KG1 (cell line): ENCODE measurements around the gene STXBP1.
"Not testable (repeated sequence)": the region's sequence is repeated elsewhere in the genome, so short reads cannot be mapped to it uniquely, and the experiment has no call there.

Source experiments
- DNase-seq: peaks from one replicate; lab custom pipeline; 2025; lab: John Stamatoyannopoulos, UW

The STXBP1 gene

DNA sequence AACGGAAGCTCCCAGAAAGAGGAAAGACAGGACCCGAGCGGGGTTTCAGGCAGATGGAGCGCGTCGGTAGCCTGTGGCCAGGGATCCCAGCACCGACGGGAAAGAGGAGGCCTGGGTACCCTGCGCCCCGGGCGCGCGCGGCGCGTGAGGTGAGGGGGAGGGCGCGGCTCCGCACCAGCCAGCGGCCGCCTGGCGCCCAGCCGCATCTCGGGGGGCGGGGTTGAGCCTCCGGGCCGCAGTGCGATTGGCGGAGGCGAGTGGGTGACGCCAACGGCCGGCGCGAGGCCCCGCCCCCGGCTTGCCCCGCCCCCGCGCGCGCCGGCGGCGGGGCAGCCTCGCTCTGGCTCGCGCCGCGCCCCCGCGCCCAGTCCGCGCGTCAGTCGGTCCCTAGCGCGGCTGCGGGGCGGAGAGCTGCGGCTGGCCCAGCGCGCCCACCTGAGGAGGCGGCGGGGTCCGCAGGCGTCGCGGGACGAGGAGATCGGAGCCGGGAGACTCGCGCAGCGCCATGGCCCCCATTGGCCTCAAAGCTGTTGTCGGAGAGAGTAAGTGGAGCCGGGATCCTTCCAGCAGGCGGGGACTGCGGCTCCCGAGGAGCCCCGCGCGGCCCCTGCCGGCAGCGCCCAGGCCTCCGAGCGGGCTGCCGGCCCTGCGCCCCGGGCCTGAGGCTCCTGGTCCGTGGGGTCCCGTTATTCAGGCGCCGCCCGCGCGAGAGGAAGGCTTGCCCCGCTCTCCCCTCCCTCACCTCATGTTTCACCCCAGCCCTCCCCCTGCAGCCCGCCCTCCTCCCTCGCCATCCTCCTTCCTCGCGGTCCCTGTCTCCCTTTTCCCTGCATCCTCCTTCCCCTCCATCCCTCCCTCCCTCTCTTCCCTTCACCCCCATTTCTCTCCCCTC, at the start of gene STXBP1:
STXBP1 (plus strand) TSS at position 379 of the 892 bp plus-strand sequence; CDS start at position 506, 127 bp downstream.
- DNase-seq: no peak

DNA sequence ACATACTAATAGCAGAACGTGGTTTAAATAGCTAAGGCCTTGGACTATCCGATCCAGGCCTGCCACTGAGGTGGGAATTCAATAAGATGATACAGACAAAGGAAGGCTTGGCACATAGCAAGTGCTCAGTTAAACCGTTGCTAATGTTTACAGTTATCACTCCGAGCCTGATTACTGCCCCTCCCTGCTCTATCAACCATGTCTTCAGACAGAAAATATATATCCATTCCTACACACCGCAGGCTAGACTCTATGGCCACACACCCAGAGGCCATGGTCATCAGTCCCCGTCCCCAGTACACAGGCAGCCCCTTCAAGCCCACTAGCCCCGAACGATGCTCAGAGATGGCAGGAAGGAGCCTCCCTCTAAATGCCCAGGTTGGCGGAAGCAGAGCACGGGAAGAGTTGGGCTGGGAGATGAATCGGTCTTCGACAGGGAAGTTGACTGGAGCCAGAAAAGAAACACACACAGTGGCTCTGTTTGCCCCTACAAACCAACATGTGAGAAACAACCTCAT, 49.7 kb upstream of the STXBP1 start:
- no peak for DNase-seq

DNA sequence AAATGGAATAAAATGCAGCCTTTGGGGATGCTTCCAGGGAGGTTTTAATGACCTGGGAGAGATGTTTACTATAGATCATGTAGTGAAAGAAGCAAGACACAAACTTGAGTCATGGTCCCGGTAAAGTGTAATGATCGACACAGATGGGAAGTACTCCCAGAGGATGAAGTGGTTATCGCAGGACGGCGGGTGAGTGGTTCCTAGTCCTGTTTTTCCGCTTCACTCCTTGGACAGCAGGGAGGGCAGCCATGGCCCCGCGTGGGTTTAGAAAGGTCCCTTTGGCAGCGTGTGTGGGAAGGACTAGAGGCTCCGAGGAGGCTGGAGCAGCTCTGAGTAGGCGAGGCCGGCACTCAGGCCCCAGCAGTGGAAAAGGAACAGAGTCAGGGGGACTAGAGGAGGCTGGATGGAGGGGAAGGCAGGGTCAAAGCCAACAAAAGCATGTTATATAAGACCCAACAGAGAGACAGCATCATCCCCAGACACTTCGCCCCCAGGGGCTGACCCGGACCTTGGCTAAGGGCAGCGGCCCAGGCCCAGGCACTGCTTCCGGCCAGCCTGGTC, 49.2 kb upstream of the STXBP1 start:
- no peak for DNase-seq

DNA sequence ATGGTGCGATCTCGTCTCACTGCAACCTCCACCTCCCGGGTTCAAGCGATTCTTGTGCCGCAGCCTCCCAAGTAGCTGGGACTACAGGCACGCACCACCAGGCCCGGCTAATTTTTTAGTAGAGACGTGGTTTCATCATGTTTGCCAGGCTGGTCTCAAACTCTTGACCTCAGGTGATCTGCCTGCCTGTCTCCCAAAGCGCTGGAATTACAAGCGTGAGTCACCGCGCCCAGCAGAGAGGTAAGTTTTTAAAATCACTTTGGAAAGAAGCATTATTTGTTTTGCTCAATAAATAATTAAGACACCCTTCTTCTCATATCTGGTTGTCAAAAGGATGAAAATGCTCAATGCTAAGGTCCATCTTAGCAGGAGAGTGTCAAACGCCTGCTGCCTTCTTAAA, 48.5 kb upstream of the STXBP1 start:
- DNase-seq: no peak

GRCh38 chr9:127565231-127565630, 46.8 kb upstream of the STXBP1 start:
- DNase-seq: no peak

GRCh38 chr9:127566351-127567001, 45.6 kb upstream of the STXBP1 start:
- DNase-seq: no peak

DNA sequence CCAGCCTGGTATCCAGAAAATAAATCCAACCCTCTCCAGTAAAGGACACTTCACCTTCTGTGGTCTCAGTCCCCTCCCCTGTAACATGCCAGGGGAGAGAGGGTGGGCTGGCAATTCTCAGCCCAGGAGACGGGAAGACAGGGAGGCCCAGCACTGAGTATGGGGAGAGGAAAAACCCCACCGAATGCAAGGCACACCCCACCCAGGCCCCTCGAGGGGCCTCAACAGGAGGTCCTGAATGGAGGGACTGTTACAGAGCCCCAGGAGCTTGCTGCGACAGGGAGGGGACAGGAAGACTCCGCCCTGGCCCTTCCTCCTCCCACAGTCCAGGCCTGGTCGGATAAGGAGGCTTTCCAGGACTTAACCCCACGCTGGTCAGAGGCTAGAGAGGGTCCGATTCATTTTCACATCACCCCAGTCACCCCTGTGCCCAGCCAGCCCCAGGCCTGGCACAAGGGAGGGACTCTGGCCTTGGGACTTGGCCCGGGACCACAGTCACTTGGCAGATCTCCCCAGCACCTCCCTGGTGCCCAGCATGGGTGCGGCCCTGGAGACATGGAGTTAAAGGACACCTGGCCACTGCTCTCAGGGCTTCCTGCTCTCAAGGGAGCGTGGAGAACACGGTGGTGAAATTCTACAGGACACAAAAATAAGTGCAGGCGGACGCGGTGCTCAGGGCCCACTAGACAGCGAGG, 44.9 kb upstream of the STXBP1 start:
- no peak for DNase-seq

GRCh38 chr9:127567730-127568617, 44.1 kb upstream of the STXBP1 start:
- DNase-seq: no peak

GRCh38 chr9:127568618-127568970, 43.5 kb upstream of the STXBP1 start:
- DNase-seq: no peak

DNA sequence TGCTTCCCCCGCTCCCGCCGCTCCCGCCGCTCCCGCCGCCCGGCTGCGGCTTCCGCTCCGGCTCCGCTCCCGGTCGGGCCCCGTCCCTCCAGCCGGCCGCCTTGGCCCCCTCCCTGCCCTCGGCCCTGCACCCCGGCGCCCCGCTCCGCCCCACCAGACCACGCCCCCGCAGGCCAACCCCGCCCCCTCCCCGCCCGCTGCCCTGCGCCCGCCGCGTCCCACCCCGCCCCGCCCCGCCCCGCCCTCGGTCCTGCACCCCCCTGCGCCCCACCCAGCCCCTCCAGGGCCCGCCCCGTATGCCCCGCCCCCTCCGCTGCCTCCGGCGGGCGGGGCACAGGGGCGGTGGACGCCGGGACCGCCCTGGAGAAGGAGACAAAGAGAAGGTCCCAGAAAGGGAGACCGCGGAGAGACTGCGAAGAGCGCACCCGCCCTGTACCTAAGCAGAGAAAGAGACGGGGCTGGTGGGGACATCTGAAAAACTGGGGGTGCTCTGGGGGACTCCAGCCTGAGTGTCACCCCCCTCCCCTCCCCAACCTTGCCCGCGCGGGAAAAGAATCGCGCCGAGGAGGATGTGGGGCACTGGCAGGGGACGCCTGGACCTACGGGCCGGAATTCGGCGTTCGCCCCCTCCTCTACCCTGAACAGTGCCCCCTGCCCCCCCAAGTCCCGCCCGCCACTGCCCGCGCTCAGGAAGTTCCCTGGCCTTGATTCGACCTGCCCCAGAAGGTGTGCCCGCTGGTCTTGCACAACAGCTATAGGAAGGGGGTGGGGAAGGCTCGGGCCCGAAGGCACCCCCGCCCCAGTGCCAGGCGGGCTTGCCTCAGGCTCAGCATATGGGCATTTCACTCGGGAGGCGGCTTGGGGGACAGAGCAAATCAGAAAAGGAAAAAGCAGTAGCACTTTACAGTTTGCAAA, 42.8 kb upstream of the STXBP1 start:
- peak; percentile 28 for DNase-seq

GRCh38 chr9:127569886-127570401, 42.1 kb upstream of the STXBP1 start:
- no peak for DNase-seq

- no peak for DNase-seq
Observed at GRCh38 chr9:127570533-127571111, 41.5 kb upstream of the STXBP1 start.

- DNase-seq: no peak
Observed at GRCh38 chr9:127571971-127572370, 40.1 kb upstream of the STXBP1 start.

GRCh38 chr9:127572961-127573721, 38.9 kb upstream of the STXBP1 start:
- no peak for DNase-seq

- no peak for DNase-seq
Observed at GRCh38 chr9:127574072-127574993, 37.7 kb upstream of the STXBP1 start.

DNA sequence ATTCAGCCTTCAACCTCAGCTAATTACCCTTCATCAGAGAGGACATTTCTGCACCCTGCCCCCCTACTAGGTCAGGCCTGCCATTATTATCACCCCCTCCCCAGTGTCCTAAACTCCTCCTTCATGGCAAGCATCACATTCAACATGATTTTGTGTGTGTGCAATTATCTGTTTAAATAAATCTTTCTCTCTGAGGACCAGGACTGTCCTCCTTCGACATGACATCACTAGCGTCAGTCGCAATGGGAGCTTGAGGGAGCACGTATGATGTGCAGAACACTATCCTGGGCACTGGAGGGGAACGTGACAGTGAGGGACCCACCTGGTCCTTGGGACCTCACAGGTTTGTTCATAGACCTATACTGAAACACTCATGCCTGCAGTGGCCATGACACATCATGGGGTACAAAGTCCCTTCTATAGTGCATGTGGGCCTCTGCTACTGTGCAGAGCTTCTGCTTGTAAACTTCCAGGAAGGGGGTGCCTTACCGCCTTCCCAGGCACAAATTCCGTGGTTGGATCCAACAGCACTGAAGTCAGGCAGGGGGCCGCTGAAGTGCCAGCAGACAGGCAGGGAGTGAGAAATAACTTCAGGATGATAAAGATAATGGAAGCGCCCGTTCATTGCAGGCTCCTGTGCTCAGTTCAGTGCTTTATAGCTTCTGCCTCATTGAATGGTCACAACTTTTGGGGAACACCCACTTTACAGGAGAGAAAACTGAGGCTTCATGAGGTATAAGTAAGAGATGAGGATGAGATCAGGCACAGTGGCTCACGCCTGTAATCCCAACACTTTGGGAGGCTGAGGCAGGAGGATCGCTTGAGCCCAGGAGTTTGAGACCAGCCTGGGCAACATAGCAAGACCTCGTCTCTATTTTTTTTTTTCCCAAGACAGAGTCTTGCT, 36.0 kb upstream of the STXBP1 start:
- DNase-seq: no peak

DNA sequence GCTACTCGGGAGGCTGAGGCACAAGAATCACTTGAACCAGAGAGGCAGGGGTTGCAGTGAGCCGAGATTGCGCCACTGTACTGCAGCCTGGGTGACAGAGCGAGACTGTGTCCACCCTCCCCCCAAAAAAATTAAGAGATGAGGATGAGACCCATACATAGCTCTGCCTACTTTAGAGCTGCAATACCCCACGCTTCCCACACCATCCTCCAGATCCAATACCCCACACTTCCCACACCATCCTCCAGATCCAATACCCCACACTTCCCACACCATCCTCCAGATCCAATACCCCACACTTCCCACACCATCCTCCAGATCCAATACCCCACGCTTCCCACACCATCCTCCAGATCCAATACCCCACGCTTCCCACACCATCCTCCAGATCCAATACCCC, 34.9 kb upstream of the STXBP1 start:
- DNase-seq: not testable (repeated sequence)
